ENCODE data around the gene CAPZB.

DNA sequence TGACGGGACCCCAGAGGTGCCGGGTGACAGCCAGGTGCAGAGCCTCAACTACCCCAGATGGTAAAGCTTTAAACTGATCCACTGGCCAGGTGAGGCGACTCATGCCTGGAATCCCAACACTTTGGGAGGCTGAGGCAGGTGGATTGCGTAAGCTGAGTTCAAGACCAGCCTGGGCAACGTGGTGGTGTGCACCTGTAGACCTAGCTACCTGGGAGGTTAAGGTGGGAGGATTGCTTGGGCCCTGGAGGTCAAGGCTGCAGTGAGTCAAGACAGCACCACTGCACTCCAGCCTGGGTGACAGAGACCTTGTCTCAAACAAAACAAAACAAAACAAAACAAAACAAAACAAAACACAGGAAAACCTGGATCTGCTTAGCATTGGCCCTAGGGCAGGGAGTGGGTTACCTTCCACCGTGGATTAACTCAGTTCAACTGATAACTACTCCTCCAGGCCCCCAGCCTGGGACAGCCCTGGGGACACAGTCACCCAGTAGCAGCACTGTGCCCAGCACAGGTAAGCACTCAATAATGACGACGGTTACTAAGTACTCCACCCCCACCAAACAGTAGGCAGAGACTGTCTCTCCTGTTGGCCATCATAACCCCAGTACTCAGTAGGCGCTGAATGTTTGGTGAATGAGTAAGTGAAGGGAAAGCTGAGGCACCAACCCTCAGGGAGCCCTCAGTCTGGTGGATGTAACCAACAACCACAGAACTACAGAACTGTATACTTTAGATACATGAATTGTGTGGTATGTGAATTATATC lies 151.6 kb downstream of the CAPZB start:
- TF ChIP-seq TCF4 (CRISPR knock-in tag; IDR thresholded peaks at IDR 0.05; ENCODE audit: borderline replicate concordance) (no peak), BACH2 (CRISPR knock-in tag; IDR thresholded peaks at IDR 0.05; ENCODE audit: borderline replicate concordance) (no peak), PPARA (CRISPR knock-in tag; IDR thresholded peaks at IDR 0.05; ENCODE audit: borderline replicate concordance) (no peak), ZNF565 (CRISPR knock-in tag; conservative IDR thresholded peaks at IDR 0.05; ENCODE audit: low read depth) (no peak), TOX (CRISPR knock-in tag; IDR thresholded peaks at IDR 0.05; ENCODE audit: borderline replicate concordance) (no peak), ZNF70 (CRISPR knock-in tag; IDR thresholded peaks at IDR 0.05) (no peak), TSHZ2 (CRISPR knock-in tag; IDR thresholded peaks at IDR 0.05) (no peak)
- TF ChIP-seq, protein P1, sequence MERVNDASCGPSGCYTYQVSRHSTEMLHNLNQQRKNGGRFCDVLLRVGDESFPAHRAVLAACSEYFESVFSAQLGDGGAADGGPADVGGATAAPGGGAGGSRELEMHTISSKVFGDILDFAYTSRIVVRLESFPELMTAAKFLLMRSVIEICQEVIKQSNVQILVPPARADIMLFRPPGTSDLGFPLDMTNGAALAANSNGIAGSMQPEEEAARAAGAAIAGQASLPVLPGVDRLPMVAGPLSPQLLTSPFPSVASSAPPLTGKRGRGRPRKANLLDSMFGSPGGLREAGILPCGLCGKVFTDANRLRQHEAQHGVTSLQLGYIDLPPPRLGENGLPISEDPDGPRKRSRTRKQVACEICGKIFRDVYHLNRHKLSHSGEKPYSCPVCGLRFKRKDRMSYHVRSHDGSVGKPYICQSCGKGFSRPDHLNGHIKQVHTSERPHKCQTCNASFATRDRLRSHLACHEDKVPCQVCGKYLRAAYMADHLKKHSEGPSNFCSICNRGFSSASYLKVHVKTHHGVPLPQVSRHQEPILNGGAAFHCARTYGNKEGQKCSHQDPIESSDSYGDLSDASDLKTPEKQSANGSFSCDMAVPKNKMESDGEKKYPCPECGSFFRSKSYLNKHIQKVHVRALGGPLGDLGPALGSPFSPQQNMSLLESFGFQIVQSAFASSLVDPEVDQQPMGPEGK (CRISPR knock-in tag; IDR thresholded peaks at IDR 0.05; ENCODE audit: borderline replicate concordance): no peak

Data from SK-N-SH treated with all-trans-retinoic acid at 6 μM for 48 hours (cell line).